Liver (tissue), 9 donors: ENCODE measurements around the gene PRPF6. TPM values are rescaled to one million over a fixed set of nuclear protein-coding genes. Genes with fewer than 3 reads are reported as not detected.

ENCODE experiments used
- DNase-seq: peaks from one replicate; pipeline ENCODE4 v3.0.0-alpha.2; 2017; ENCODE audit warnings: low spot score
- H3K27ac ChIP-seq, 2 donors: one replicate each; pipeline ENCODE4 v1.7.0; 2013; ENCODE audit warnings: inconsistent platforms in 2 of 2, low read length in 2 of 2, control low read depth in 1 of 2, low read depth in 1 of 2, mild to moderate bottlenecking in 1 of 2
- H3K27me3 ChIP-seq, 4 donors: one replicate each; pipeline versions ENCODE4 v1.6.1 to v1.7.0; 2013; ENCODE audit warnings: low read length in 3 of 4, inconsistent platforms in 1 of 4, mild to moderate bottlenecking in 1 of 4, moderate library complexity in 1 of 4; ENCODE audit not compliant: control insufficient read depth in 4 of 4, insufficient read depth in 4 of 4
- H3K36me3 ChIP-seq, 4 donors: one replicate each; pipeline versions ENCODE4 v1.6.1 to v1.7.0; 2013; ENCODE audit warnings: low read length in 3 of 4, mild to moderate bottlenecking in 3 of 4, low read depth in 1 of 4, moderate library complexity in 1 of 4; ENCODE audit not compliant: control insufficient read depth in 4 of 4, insufficient read depth in 3 of 4
- H3K4me1 ChIP-seq, 4 donors: one replicate each; pipeline versions ENCODE4 v1.6.1 to v1.7.0; 2013; ENCODE audit warnings: low read length in 3 of 4, mild to moderate bottlenecking in 3 of 4, moderate library complexity in 1 of 4; ENCODE audit not compliant: control insufficient read depth in 4 of 4, insufficient read depth in 4 of 4
- H3K4me3 ChIP-seq, 3 donors: one replicate each; pipeline versions ENCODE4 v1.6.1 to v1.7.0; 2013; ENCODE audit warnings: low read length in 3 of 3, control low read depth in 1 of 3, low read depth in 1 of 3, mild to moderate bottlenecking in 1 of 3
- H3K9ac ChIP-seq, 2 donors: one replicate each; pipeline ENCODE4 v1.7.0; 2013; ENCODE audit warnings: low read length in 2 of 2, mild to moderate bottlenecking in 2 of 2, moderate library complexity in 2 of 2, control low read depth in 1 of 2, low read depth in 1 of 2
- H3K9me3 ChIP-seq, 4 donors: one replicate each; pipeline versions ENCODE4 v1.6.1 to v1.7.0; 2013; ENCODE audit warnings: low read length in 3 of 4; ENCODE audit not compliant: control insufficient read depth in 4 of 4
- CTCF ChIP-seq: fragments of 150-350 bp; IDR thresholded peaks from 2 replicates; pipeline ENCODE4 v1.5.1; 2017; ENCODE audit warnings: improper control_type of control experiment, low read depth, low read length; ENCODE audit not compliant: missing input control
- EGR1 ChIP-seq, 2 donors: IDR thresholded peaks; 2 replicates each; pipeline ENCODE4 v1.6.1; 2016 to 2018; ENCODE audit warnings: antibody characterized with exemption in 2 of 2, low read depth in 2 of 2
- FOXA1 ChIP-seq: IDR thresholded peaks from 2 replicates; pipeline ENCODE4 v1.6.1; 2016; ENCODE audit warnings: antibody characterized with exemption
- FOXA2 ChIP-seq: IDR thresholded peaks from 2 replicates; pipeline ENCODE4 v1.6.1; 2016; ENCODE audit warnings: antibody characterized with exemption
- GABPA ChIP-seq, 2 donors: IDR thresholded peaks in 1 of 2; conservative IDR thresholded peaks in 1 of 2; 2 replicates each; pipeline ENCODE4 v1.6.1; 2016; ENCODE audit warnings: antibody characterized with exemption in 2 of 2, mild to moderate bottlenecking in 1 of 2, moderate library complexity in 1 of 2
- HNF4A ChIP-seq, 2 donors: conservative IDR thresholded peaks; 2 replicates each; pipeline ENCODE4 v1.6.1; 2016; ENCODE audit warnings: antibody characterized with exemption in 2 of 2, mild to moderate bottlenecking in 2 of 2
- HNF4G ChIP-seq: IDR thresholded peaks from 2 replicates; pipeline ENCODE4 v1.6.1; 2016; ENCODE audit warnings: antibody characterized with exemption
- JUND ChIP-seq, 2 donors: IDR thresholded peaks; 2 replicates each; pipeline ENCODE4 v1.6.1; 2016; ENCODE audit warnings: antibody characterized with exemption in 2 of 2
- MAX ChIP-seq: IDR thresholded peaks from 2 replicates; pipeline ENCODE4 v1.6.1; 2016; ENCODE audit warnings: antibody characterized with exemption
- RAD21 ChIP-seq, 2 donors: IDR thresholded peaks; 2 replicates each; pipeline ENCODE4 v1.6.1; 2016; ENCODE audit warnings: antibody characterized with exemption in 2 of 2, mild to moderate bottlenecking in 2 of 2
- RXRA ChIP-seq, 2 donors: IDR thresholded peaks; 2 replicates each; pipeline ENCODE4 v1.6.1; 2017 to 2018; ENCODE audit warnings: antibody characterized with exemption in 2 of 2, mild to moderate bottlenecking in 1 of 2
- SP1 ChIP-seq: IDR thresholded peaks from 2 replicates; pipeline ENCODE4 v1.6.1; 2018; ENCODE audit warnings: antibody characterized with exemption, mild to moderate bottlenecking
- TAF1 ChIP-seq: conservative IDR thresholded peaks from 2 replicates; pipeline ENCODE4 v1.6.1; 2016; ENCODE audit warnings: antibody characterized with exemption, mild to moderate bottlenecking
- YY1 ChIP-seq: IDR thresholded peaks from 2 replicates; pipeline ENCODE4 v1.6.1; 2016; ENCODE audit warnings: antibody characterized with exemption, mild to moderate bottlenecking
- WGBS: extraction: QIAGEN DNeasy Blood & Tissue Kit; methylation state at CpG from one replicate; pipeline ENCODE4 v1.1.7; 2013; 5-methylcytosine and 5-hydroxymethylcytosine counted together
- polyA plus RNA-seq, 2 donors: library from polyadenylated mRNA; stranded (reverse) in 1 of 2; unstranded in 1 of 2; fragments of 200-250 nt in 1 of 2; fragments of >200 nt in 1 of 2; fragmentation: Nextera tagmentation in 1 of 2; extraction: Ambion mirVana in 1 of 2; gene quantifications; one replicate each; pipeline versions ENCODE4 v1.2.1 to v1.2.3, GENCODE V29; 2013 to 2015
- total RNA-seq, 2 donors: library from RNA; depleted of rRNA; stranded (reverse); fragments of >200 nt; gene quantifications; one replicate each; pipeline ENCODE4 v1.2.3, GENCODE V29; 2014
- TF ChIP-seq, protein P1 (sequence below): IDR thresholded peaks from 2 replicates; pipeline ENCODE4 v1.6.1; 2016; ENCODE audit warnings: antibody characterized with exemption
- TF ChIP-seq, protein P2 (sequence below): IDR thresholded peaks from 2 replicates; pipeline ENCODE4 v1.6.1; 2016; ENCODE audit warnings: antibody characterized with exemption
- TF ChIP-seq, protein P3 (sequence below): IDR thresholded peaks from 2 replicates; pipeline ENCODE4 v1.6.1; 2016; ENCODE audit warnings: antibody characterized with exemption, mild to moderate bottlenecking
- donor health status: healthy.
- donor health status: healthy.
- donor health status: healthy.
- donor health status: healthy.
- donor health status: healthy.

PRPF6 gene
- total and polyA plus RNA-seq, 4 donors = 16.3 to 24.9 (median 23.1) TPM

GRCh38 chr20:64025101-64025825, 44.3 kb downstream of the PRPF6 start:
- H3K36me3 ChIP-seq = peaks cover 13 to 54% (median 28%) of the 10 kb centered on the region in 4 donors
- no peak overlapping the region for H3K9ac ChIP-seq
- H3K9me3 ChIP-seq = no peaks in the 10 kb centered on the region
- no peaks in the 10 kb centered on the region for H3K27me3 ChIP-seq
- peak; percentile 45 for TF ChIP-seq YY1
- no peak for TF ChIP-seq RAD21 (IDR thresholded peaks at IDR 0.05)
- TF ChIP-seq MAX = no peak
- peak in 1 of 2 donors; percentile 65 for TF ChIP-seq GABPA (IDR thresholded peaks at IDR 0.05 in 1 of 2, conservative IDR thresholded peaks at IDR 0.05 in 1 of 2)
- TF ChIP-seq RXRA (IDR thresholded peaks at IDR 0.05) = peak; percentile 84 to 96
- TF ChIP-seq FOXA1 = no peak
- TF ChIP-seq TAF1 = peak; percentile 57
- TF ChIP-seq, protein P1, sequence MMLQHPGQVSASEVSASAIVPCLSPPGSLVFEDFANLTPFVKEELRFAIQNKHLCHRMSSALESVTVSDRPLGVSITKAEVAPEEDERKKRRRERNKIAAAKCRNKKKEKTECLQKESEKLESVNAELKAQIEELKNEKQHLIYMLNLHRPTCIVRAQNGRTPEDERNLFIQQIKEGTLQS = no peak
- TF ChIP-seq CTCF = no peak
- TF ChIP-seq SP1 = peak; percentile 88
- TF ChIP-seq, protein P2, sequence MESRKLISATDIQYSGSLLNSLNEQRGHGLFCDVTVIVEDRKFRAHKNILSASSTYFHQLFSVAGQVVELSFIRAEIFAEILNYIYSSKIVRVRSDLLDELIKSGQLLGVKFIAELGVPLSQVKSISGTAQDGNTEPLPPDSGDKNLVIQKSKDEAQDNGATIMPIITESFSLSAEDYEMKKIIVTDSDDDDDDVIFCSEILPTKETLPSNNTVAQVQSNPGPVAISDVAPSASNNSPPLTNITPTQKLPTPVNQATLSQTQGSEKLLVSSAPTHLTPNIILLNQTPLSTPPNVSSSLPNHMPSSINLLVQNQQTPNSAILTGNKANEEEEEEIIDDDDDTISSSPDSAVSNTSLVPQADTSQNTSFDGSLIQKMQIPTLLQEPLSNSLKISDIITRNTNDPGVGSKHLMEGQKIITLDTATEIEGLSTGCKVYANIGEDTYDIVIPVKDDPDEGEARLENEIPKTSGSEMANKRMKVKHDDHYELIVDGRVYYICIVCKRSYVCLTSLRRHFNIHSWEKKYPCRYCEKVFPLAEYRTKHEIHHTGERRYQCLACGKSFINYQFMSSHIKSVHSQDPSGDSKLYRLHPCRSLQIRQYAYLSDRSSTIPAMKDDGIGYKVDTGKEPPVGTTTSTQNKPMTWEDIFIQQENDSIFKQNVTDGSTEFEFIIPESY = no peak
- peak; percentile 51 to 81 for TF ChIP-seq HNF4A (conservative IDR thresholded peaks at IDR 0.05)
- TF ChIP-seq HNF4G = no peak
- no peak for TF ChIP-seq EGR1 (IDR thresholded peaks at IDR 0.05; ENCODE audit: low read depth in 2 of 2)
- TF ChIP-seq, protein P3, sequence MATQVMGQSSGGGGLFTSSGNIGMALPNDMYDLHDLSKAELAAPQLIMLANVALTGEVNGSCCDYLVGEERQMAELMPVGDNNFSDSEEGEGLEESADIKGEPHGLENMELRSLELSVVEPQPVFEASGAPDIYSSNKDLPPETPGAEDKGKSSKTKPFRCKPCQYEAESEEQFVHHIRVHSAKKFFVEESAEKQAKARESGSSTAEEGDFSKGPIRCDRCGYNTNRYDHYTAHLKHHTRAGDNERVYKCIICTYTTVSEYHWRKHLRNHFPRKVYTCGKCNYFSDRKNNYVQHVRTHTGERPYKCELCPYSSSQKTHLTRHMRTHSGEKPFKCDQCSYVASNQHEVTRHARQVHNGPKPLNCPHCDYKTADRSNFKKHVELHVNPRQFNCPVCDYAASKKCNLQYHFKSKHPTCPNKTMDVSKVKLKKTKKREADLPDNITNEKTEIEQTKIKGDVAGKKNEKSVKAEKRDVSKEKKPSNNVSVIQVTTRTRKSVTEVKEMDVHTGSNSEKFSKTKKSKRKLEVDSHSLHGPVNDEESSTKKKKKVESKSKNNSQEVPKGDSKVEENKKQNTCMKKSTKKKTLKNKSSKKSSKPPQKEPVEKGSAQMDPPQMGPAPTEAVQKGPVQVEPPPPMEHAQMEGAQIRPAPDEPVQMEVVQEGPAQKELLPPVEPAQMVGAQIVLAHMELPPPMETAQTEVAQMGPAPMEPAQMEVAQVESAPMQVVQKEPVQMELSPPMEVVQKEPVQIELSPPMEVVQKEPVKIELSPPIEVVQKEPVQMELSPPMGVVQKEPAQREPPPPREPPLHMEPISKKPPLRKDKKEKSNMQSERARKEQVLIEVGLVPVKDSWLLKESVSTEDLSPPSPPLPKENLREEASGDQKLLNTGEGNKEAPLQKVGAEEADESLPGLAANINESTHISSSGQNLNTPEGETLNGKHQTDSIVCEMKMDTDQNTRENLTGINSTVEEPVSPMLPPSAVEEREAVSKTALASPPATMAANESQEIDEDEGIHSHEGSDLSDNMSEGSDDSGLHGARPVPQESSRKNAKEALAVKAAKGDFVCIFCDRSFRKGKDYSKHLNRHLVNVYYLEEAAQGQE = peak; percentile 69
- peak; percentile 50 for TF ChIP-seq FOXA2
- TF ChIP-seq JUND (IDR thresholded peaks at IDR 0.05) = peak in 1 of 2 donors; percentile 58
- WGBS = 67% methylated on average over 18 of the region's 18 CpGs
- H3K27ac ChIP-seq = peak overlapping the region; percentile 68 to 93
- no peak overlapping the region for H3K4me3 ChIP-seq
- H3K4me1 ChIP-seq = peaks cover 15 to 34% (median 27%) of the 10 kb centered on the region in 4 donors
- DNase-seq = no peak
